CD8-positive, alpha-beta memory T cell (primary cell): ENCODE data around the gene LMX1B. TPM values are rescaled to one million over a fixed set of nuclear protein-coding genes. Genes with fewer than 3 reads are reported as not detected.
"Not testable (repeated sequence)": the region's sequence is repeated elsewhere in the genome, so short reads cannot be mapped to it uniquely, and the experiment has no call there.

Experiments
- CTCF ChIA-PET: fragments of 350-600 bp; sonication (Branson Sonifier 250); formaldehyde crosslinking; loops from one replicate; lab custom pipeline; 2021; ENCODE audit warnings: antibody characterized with exemption; lab: Charles Lee
- POLR2A ChIA-PET: fragments of 350-600 bp; sonication (Branson Sonifier 250); formaldehyde crosslinking; loops from one replicate; lab custom pipeline; 2021; ENCODE audit warnings: antibody characterized with exemption; lab: Charles Lee
- DNase-seq, 5 donors: peaks; one replicate each; pipeline versions ENCODE4 v3.0.0 to v3.0.0-alpha.2; 2020 to 2022; ENCODE audit warnings: mixed read lengths in 1 of 5
- H3K27ac ChIP-seq: one replicate; pipeline ENCODE4 v1.7.0; 2013; ENCODE audit warnings: low read depth, mild to moderate bottlenecking, low read length, moderate library complexity
- H3K27me3 ChIP-seq: 2 replicates; pipeline ENCODE4 v1.7.0; 2013; ENCODE audit warnings: low read length, mild to moderate bottlenecking; ENCODE audit not compliant: insufficient read depth, poor library complexity, severe bottlenecking
- H3K36me3 ChIP-seq: 2 replicates; pipeline ENCODE4 v1.7.0; 2013; ENCODE audit warnings: mild to moderate bottlenecking, low read length, moderate library complexity; ENCODE audit not compliant: insufficient read depth
- H3K4me1 ChIP-seq: 2 replicates; pipeline ENCODE4 v1.7.0; 2013; ENCODE audit warnings: mild to moderate bottlenecking, low read length, moderate library complexity; ENCODE audit not compliant: insufficient read depth
- H3K4me3 ChIP-seq: 2 replicates; pipeline ENCODE4 v1.7.0; 2013; ENCODE audit warnings: mild to moderate bottlenecking, low read length
- H3K9me3 ChIP-seq: 2 replicates; pipeline ENCODE4 v1.7.0; 2013; ENCODE audit warnings: mild to moderate bottlenecking, low read length
- H3K27ac Mint-ChIP-seq, 8 donors: one replicate each; pipeline ENCODE4 v1.8.0; 2020 to 2021; ENCODE audit warnings: mixed read lengths in 8 of 8, mild to moderate bottlenecking in 6 of 8, inconsistent platforms in 3 of 8, moderate library complexity in 3 of 8
- H3K27me3 Mint-ChIP-seq, 2 donors: one replicate each; pipeline ENCODE4 v1.8.0; 2020 to 2021; ENCODE audit warnings: mixed read lengths in 2 of 2, mild to moderate bottlenecking in 1 of 2, moderate library complexity in 1 of 2
- H3K36me3 Mint-ChIP-seq, 3 donors: one replicate each; pipeline ENCODE4 v1.8.0; 2020 to 2021; ENCODE audit warnings: mixed read lengths in 3 of 3, inconsistent platforms in 1 of 3, mild to moderate bottlenecking in 1 of 3
- H3K4me1 Mint-ChIP-seq, 3 donors: one replicate each; pipeline ENCODE4 v1.8.0; 2020 to 2021; ENCODE audit warnings: mixed read lengths in 3 of 3, inconsistent platforms in 1 of 3, mild to moderate bottlenecking in 1 of 3
- H3K4me3 Mint-ChIP-seq, 7 donors: one replicate each; pipeline ENCODE4 v1.8.0; 2020 to 2021; ENCODE audit warnings: mixed read lengths in 7 of 7, mild to moderate bottlenecking in 6 of 7, moderate library complexity in 4 of 7, inconsistent platforms in 2 of 7
- H3K9me3 Mint-ChIP-seq, 5 donors: one replicate each; pipeline ENCODE4 v1.8.0; 2020 to 2022; ENCODE audit warnings: mixed read lengths in 5 of 5, mild to moderate bottlenecking in 3 of 5, moderate library complexity in 2 of 5, inconsistent platforms in 1 of 5
- polyA plus RNA-seq: library from polyadenylated mRNA; unstranded; fragments of 300-500 nt; fragmentation: Illumina TruSeq; gene quantifications from one replicate; pipeline ENCODE4 v1.2.3, GENCODE V29; 2021
- total RNA-seq, 2 experiments: library from RNA; stranded (reverse); gene quantifications; one replicate each; pipeline ENCODE4 v1.2.3, GENCODE V29; 2021

LMX1B gene
- total and polyA plus RNA-seq, 3 experiments from 2014 or later = not detected

- Histone ChIP-seq H3K4me3 (no peak overlapping the region), H3K9me3 (no peaks in the 10 kb centered on the region), H3K27ac (no peak overlapping the region), H3K36me3 (no peaks in the 10 kb centered on the region), H3K4me1 (no peaks in the 10 kb centered on the region), H3K27me3 (peaks cover 15% of the 10 kb centered on the region)
- Mint-ChIP-seq H3K27ac (no peak overlapping the region), H3K4me3 (no peak overlapping the region), H3K4me1 (peaks cover 0 to 3% (median 0%) of the 10 kb centered on the region in 3 donors), H3K9me3 (peaks cover 0 to 1% (median 0%) of the 10 kb centered on the region in 5 donors), H3K27me3 (peaks cover 31 to 69% of the 10 kb centered on the region in 2 donors), H3K36me3 (no peaks in the 10 kb centered on the region)
- no peak for DNase-seq
- POLR2A ChIA-PET = no interaction called here
- CTCF ChIA-PET = no interaction called here
Measured at GRCh38 chr9:126654124-126654523, 40.4 kb downstream of the LMX1B start.

- not testable (repeated sequence) for H3K4me3 Mint-ChIP-seq, H3K9me3 Mint-ChIP-seq
Measured at GRCh38 chr9:126656214-126656613, 42.5 kb downstream of the LMX1B start.

DNA sequence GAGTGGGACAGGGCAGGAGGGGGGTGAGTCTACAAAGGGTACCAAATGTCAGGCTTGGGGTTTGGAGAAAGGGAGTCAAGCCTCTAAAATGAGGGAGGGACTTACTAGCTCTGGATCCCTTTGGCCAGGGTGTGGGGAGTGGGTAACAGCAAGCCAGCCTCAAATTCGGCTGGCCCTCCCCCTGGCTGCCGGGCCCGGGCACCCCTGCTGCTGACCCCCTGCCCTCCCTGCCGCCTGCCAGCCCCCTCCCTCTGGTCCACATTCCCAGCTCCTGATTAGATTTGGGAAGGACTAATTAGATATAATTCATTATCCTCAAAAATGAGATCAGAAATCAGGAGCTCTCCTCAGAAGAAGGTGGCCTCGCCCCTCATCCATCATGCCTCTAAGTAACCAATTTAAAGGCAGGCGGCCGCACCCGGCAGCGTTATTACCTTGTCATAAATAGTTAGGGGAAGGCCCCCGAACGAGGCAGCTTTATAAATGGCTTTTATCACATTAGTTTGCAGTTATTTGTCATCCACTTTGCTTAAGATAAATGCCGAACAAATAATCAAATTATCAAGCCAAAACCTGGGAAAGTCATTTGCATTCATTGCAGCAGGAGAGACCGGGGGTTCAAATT, 44.6 kb downstream of the LMX1B start:
- Mint-ChIP-seq H3K9me3 (peaks cover 0 to 1% (median 0%) of the 10 kb centered on the region in 5 donors), H3K27me3 (peaks cover 34 to 70% of the 10 kb centered on the region in 2 donors), H3K4me3 (no peak overlapping the region), H3K27ac (no peak overlapping the region), H3K36me3 (no peaks in the 10 kb centered on the region), H3K4me1 (peaks cover 0 to 3% (median 0%) of the 10 kb centered on the region in 3 donors)
- CTCF ChIA-PET = interaction anchor here (0.7 kb wide), 1 partner anchor 51 kb away, joined by 3 read pairs; no protein-coding TSS in a partner anchor
- no peak overlapping the region for H3K4me3 ChIP-seq
- no peak for DNase-seq
- H3K27ac ChIP-seq = no peak overlapping the region
- no peaks in the 10 kb centered on the region for H3K36me3 ChIP-seq
- H3K4me1 ChIP-seq = no peaks in the 10 kb centered on the region
- H3K9me3 ChIP-seq = no peaks in the 10 kb centered on the region
- no peaks in the 10 kb centered on the region for H3K27me3 ChIP-seq
- POLR2A ChIA-PET = no interaction called here

More at GRCh38 chr9:126656214-126656613, 42.5 kb downstream of the LMX1B start:
- H3K27ac ChIP-seq, H3K4me1 ChIP-seq, H3K36me3 ChIP-seq, H3K4me3 ChIP-seq, H3K4me1 Mint-ChIP-seq, DNase-seq, CTCF ChIA-PET, H3K9me3 ChIP-seq, H3K27ac Mint-ChIP-seq, H3K36me3 Mint-ChIP-seq, H3K27me3 ChIP-seq, POLR2A ChIA-PET: not testable (repeated sequence)
- peaks cover 31 to 70% of the 10 kb centered on the region in 2 donors for H3K27me3 Mint-ChIP-seq

DNA sequence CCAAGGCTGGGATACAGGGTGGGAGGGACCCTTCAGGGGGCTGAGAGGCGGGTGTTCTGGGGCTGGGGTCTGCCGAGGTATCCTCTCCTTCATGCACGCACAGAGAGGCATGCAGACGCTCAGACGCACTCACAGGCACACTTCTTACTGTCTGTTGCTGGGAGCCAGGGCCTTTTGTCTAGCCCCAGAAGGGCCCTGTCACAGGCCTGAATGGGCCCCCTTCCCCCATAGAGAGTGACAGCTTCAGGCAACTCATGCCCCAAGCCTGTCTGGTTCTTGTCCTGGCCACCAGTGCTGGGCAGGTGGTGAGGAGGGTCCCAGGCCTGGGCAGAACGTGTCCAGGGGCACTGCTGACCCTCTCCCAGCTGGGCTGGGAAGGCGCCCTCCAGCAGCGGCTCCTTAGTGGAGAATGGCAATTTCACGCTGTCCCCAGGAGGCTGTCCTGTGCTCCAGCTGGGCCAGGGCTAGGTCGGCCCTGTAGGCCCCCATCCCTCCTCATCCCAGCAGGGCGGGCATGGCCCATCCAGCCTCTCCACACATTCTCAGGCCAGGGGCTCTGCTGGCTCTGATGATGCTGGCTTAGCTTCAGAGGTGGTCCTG, 45.3 kb downstream of the LMX1B start:
- H3K36me3 ChIP-seq = no peaks in the 10 kb centered on the region
- no peak overlapping the region for H3K27ac ChIP-seq
- Mint-ChIP-seq H3K9me3 (peaks cover 0 to 1% (median 0%) of the 10 kb centered on the region in 5 donors), H3K27ac (peak overlapping the region in 1 of 8 donors; percentile 54), H3K4me1 (no peaks in the 10 kb centered on the region), H3K4me3 (no peak overlapping the region), H3K36me3 (no peaks in the 10 kb centered on the region), H3K27me3 (peaks cover 29 to 69% of the 10 kb centered on the region in 2 donors)
- H3K4me3 ChIP-seq = no peak overlapping the region
- ChIA-PET CTCF (interaction anchor here (0.7 kb wide), 1 partner anchor 51 kb away, joined by 3 read pairs; no protein-coding TSS in a partner anchor), POLR2A (no interaction called here)
- H3K9me3 ChIP-seq = no peaks in the 10 kb centered on the region
- H3K4me1 ChIP-seq = no peaks in the 10 kb centered on the region
- no peak for DNase-seq
- H3K27me3 ChIP-seq = no peaks in the 10 kb centered on the region

DNA sequence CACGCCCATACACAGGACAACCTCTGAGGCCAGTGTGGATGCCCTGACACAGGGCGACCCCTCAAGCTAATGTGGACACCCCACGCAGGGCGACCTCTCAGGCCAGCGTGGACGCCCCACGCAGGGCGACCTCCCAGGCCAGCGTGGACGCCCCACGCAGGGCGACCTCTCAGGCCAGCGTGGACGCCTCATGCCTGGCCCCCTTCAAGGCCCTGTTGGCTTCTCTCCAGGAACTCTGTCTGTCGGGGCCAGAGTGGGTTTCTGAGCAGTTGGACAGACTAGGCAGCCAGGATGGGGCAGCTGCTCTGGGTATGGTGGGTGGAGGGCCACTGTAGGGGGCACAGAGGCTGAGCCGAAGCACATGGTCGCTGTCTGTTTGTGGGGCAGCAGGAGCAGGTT, 47.4 kb downstream of the LMX1B start:
- Histone ChIP-seq H3K27me3 (peaks cover 12% of the 10 kb centered on the region), H3K4me1 (no peaks in the 10 kb centered on the region), H3K27ac (no peak overlapping the region), H3K9me3 (no peaks in the 10 kb centered on the region), H3K36me3 (no peaks in the 10 kb centered on the region), H3K4me3 (no peak overlapping the region)
- H3K4me3 Mint-ChIP-seq = no peak overlapping the region
- H3K4me1 Mint-ChIP-seq = peaks cover 0 to 3% (median 0%) of the 10 kb centered on the region in 3 donors
- H3K36me3 Mint-ChIP-seq = no peaks in the 10 kb centered on the region
- peaks cover 29 to 65% of the 10 kb centered on the region in 2 donors for H3K27me3 Mint-ChIP-seq
- no peak overlapping the region for H3K27ac Mint-ChIP-seq
- ChIA-PET CTCF (no interaction called here), POLR2A (no interaction called here)
- H3K9me3 Mint-ChIP-seq = peaks cover 0 to 1% (median 0%) of the 10 kb centered on the region in 5 donors
- no peak for DNase-seq

GRCh38 chr9:126661521-126662251, 48.0 kb downstream of the LMX1B start:
- DNase-seq = no peak
- H3K9me3 Mint-ChIP-seq = peaks cover 0 to 1% (median 0%) of the 10 kb centered on the region in 5 donors
- H3K4me3 Mint-ChIP-seq = no peak overlapping the region
- CTCF ChIA-PET = no interaction called here
- no peaks in the 10 kb centered on the region for H3K36me3 ChIP-seq
- no peak overlapping the region for H3K4me3 ChIP-seq
- no peaks in the 10 kb centered on the region for H3K36me3 Mint-ChIP-seq
- H3K27me3 ChIP-seq = peaks cover 13% of the 10 kb centered on the region
- H3K27ac Mint-ChIP-seq = no peak overlapping the region
- H3K27me3 Mint-ChIP-seq = peaks cover 28 to 67% of the 10 kb centered on the region in 2 donors
- H3K27ac ChIP-seq = no peak overlapping the region
- H3K9me3 ChIP-seq = no peaks in the 10 kb centered on the region
- POLR2A ChIA-PET = no interaction called here
- H3K4me1 ChIP-seq = no peaks in the 10 kb centered on the region
- peaks cover 0 to 3% (median 0%) of the 10 kb centered on the region in 3 donors for H3K4me1 Mint-ChIP-seq

GRCh38 chr9:126663661-126664072, 49.9 kb downstream of the LMX1B start:
- peaks cover 13% of the 10 kb centered on the region for H3K27me3 ChIP-seq
- H3K36me3 ChIP-seq = no peaks in the 10 kb centered on the region
- H3K4me3 ChIP-seq = no peak overlapping the region
- H3K27me3 Mint-ChIP-seq = peaks cover 33 to 53% of the 10 kb centered on the region in 2 donors
- no peaks in the 10 kb centered on the region for H3K36me3 Mint-ChIP-seq
- no peak overlapping the region for H3K27ac ChIP-seq
- CTCF ChIA-PET = no interaction called here
- peaks cover 0 to 3% (median 0%) of the 10 kb centered on the region in 3 donors for H3K4me1 Mint-ChIP-seq
- POLR2A ChIA-PET = no interaction called here
- H3K4me1 ChIP-seq = no peaks in the 10 kb centered on the region
- no peak for DNase-seq
- H3K9me3 Mint-ChIP-seq = no peaks in the 10 kb centered on the region
- H3K27ac Mint-ChIP-seq = no peak overlapping the region
- H3K9me3 ChIP-seq = no peaks in the 10 kb centered on the region
- H3K4me3 Mint-ChIP-seq = no peak overlapping the region
